Mammary epithelial cell (primary cell): ENCODE data around the gene MYDGF.

Experiments used
- CTCF ChIP-seq, 2 donors: IDR thresholded peaks in 1 of 2; conservative IDR thresholded peaks in 1 of 2; 2 replicates each; pipeline ENCODE4 v1.5.1; 2011 to 2012; ENCODE audit warnings: inconsistent platforms in 2 of 2, low read length in 2 of 2, mild to moderate bottlenecking in 2 of 2, control low read depth in 1 of 2, low read depth in 1 of 2; ENCODE audit not compliant: insufficient read depth in 1 of 2; ENCODE audit errors: extremely low read depth in 1 of 2
- EZH2 ChIP-seq: IDR thresholded peaks from 2 replicates; pipeline ENCODE4 v1.6.1; 2012; ENCODE audit warnings: low read length, inconsistent platforms, borderline replicate concordance

- TF ChIP-seq CTCF (conservative IDR thresholded peaks at IDR 0.05 in 1 of 2, IDR thresholded peaks at IDR 0.05 in 1 of 2; ENCODE audit: extremely low read depth in 1 of 2, insufficient read depth in 1 of 2, low read depth in 1 of 2, low read length in 2 of 2), result no peak
- no peak for TF ChIP-seq EZH2
Measured at GRCh38 chr19:4636761-4637160, 33.4 kb downstream of the MYDGF start.
